Upper lobe of left lung (tissue), 4 donors: Measurements from ENCODE around the gene PDK2.

Experiments used
- EP300 ChIP-seq, 4 donors: sonication (generic); formaldehyde crosslinking; IDR thresholded peaks; one replicate each; pipeline ENCODE4 v1.5.1; 2017; ENCODE audit warnings: antibody characterized with exemption in 4 of 4, control low read depth in 2 of 4
- POLR2A ChIP-seq, 4 donors: fragments of 450-650 bp; IDR thresholded peaks; one replicate each; pipeline ENCODE4 v1.5.1; 2016 to 2017; ENCODE audit warnings: antibody characterized with exemption in 4 of 4, mild to moderate bottlenecking in 2 of 4
- POLR2AphosphoS5 ChIP-seq, 2 donors: sonication (generic); formaldehyde crosslinking; IDR thresholded peaks; one replicate each; pipeline ENCODE4 v1.5.1; 2017; ENCODE audit warnings: antibody characterized with exemption in 2 of 2
- TF ChIP-seq, protein P1 (sequence below), 6 experiments: fragments of 450-650 bp in 4 of 6; fragments of 200-600 bp in 2 of 6; sonication (generic) in 2 of 6; IDR thresholded peaks; one replicate each; pipeline ENCODE4 v1.5.1; 2016 to 2019; ENCODE audit warnings: antibody characterized with exemption in 6 of 6

DNA sequence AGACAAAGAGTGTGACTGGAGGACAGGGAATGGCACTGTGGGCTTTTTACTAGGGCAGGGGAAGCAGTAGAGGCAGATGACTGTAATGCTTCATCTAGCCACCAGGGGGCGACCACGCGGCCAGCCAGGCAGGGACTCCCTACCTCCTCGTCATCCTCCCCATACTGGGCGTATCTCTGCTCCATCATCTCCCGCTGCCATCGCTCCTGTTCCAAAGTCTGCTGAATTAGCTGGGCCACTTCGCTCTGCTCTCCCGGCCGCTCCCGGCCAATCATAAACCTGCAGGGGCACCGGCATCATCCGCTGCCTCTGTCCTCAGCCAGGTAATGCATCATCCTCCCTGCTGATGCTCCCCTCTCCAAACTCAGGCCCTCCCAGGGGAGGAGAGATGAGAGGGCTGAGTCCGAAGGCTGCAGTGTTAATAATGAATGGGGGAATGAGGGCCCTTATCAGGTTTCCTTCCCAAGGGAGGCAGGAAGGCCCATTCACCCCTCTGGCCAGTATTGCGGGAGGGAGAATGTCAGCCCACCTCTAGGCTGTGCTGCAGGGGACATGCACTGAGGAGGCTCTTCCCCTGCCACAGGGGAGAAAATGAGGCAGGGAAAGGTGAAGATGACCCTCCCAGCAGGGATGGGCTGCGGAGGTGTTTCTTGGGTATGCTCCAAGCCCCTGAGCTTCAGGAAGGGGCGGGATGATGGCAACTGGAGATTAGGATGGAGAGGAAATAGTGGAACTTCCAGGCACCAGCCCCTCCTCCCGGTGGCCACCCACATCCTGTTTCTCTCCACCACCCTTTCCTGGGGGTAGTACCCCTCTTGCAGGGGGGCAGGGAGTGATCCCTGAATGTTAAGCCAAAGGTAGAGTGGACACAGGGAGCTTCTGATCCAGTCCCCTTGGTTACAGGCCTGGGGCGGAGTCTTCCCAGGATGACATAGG, 45.1 kb downstream of the PDK2 start:
- TF ChIP-seq, protein P1, sequence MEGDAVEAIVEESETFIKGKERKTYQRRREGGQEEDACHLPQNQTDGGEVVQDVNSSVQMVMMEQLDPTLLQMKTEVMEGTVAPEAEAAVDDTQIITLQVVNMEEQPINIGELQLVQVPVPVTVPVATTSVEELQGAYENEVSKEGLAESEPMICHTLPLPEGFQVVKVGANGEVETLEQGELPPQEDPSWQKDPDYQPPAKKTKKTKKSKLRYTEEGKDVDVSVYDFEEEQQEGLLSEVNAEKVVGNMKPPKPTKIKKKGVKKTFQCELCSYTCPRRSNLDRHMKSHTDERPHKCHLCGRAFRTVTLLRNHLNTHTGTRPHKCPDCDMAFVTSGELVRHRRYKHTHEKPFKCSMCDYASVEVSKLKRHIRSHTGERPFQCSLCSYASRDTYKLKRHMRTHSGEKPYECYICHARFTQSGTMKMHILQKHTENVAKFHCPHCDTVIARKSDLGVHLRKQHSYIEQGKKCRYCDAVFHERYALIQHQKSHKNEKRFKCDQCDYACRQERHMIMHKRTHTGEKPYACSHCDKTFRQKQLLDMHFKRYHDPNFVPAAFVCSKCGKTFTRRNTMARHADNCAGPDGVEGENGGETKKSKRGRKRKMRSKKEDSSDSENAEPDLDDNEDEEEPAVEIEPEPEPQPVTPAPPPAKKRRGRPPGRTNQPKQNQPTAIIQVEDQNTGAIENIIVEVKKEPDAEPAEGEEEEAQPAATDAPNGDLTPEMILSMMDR (IDR thresholded peaks at IDR 0.05) = peak; percentile 91 to 96 (median 95)
- no peak for TF ChIP-seq POLR2A (IDR thresholded peaks at IDR 0.05)
- TF ChIP-seq EP300 (IDR thresholded peaks at IDR 0.05) = peak in 1 of 4 donors; percentile 43
- TF ChIP-seq POLR2AphosphoS5 (IDR thresholded peaks at IDR 0.05) = peak; percentile 18 to 48
